ENCODE results near the gene ACADS. TPM values are rescaled to one million over a fixed set of nuclear protein-coding genes. Genes with fewer than 3 reads are reported as not detected.

The ACADS gene
- total and polyA plus RNA-seq, 9 of the 15 experiments (the other 6 are each of a cell fraction or from before 2014, with no cell fraction given) = 0.06 to 20.3 (median 8.8) TPM

- no peak; the same call in 1 of the 2 replicates for TF ChIP-seq ERF (CRISPR knock-in tag; IDR thresholded peaks at IDR 0.05)
- no peak for TF ChIP-seq ETV6 (IDR thresholded peaks at IDR 0.05; ENCODE audit: borderline replicate concordance in 1 of 2, low read depth in 2 of 2, low read length in 1 of 2)
- TF ChIP-seq ETV6 (CRISPR knock-in tag; IDR thresholded peaks at IDR 0.05; ENCODE audit: borderline replicate concordance) = no peak
- TF ChIP-seq, protein P1, sequence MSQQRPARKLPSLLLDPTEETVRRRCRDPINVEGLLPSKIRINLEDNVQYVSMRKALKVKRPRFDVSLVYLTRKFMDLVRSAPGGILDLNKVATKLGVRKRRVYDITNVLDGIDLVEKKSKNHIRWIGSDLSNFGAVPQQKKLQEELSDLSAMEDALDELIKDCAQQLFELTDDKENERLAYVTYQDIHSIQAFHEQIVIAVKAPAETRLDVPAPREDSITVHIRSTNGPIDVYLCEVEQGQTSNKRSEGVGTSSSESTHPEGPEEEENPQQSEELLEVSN (IDR thresholded peaks at IDR 0.05; ENCODE audit: borderline replicate concordance in 1 of 2, extremely low read depth in 1 of 2, insufficient read depth in 1 of 2, insufficient read length in 1 of 2, low read depth in 1 of 2, low read length in 1 of 2, poor library complexity in 1 of 2, severe bottlenecking in 1 of 2) = peak in 1 of 2 experiments; percentile 52
- peak; percentile 72; the same call in 1 of the 2 replicates for TF ChIP-seq TOE1 (IDR thresholded peaks at IDR 0.05; ENCODE audit: borderline replicate concordance)
- no peak for TF ChIP-seq TOE1 (CRISPR knock-in tag; IDR thresholded peaks at IDR 0.05; ENCODE audit: borderline replicate concordance, low read depth)
- TF ChIP-seq GABPB2 (CRISPR knock-in tag; conservative IDR thresholded peaks at IDR 0.05) = no peak
- no peak for TF ChIP-seq SRSF9 (IDR thresholded peaks at IDR 0.05; ENCODE audit: borderline replicate concordance, low read depth, low read length)
- no peak; the same call in 1 of the 2 replicates for TF ChIP-seq SMC3 (conservative IDR thresholded peaks at IDR 0.05; ENCODE audit: insufficient read depth, low read depth, low read length)
- no peak for TF ChIP-seq KLF6 (CRISPR knock-in tag; IDR thresholded peaks at IDR 0.05; ENCODE audit: borderline replicate concordance)
- TF ChIP-seq GTF3C2 (IDR thresholded peaks at IDR 0.05; ENCODE audit: borderline replicate concordance, extremely low read depth, insufficient read length) = no peak
- TF ChIP-seq RFX1 (IDR thresholded peaks at IDR 0.05) = no peak
- TF ChIP-seq KAT7 (CRISPR knock-in tag; IDR thresholded peaks at IDR 0.05; ENCODE audit: borderline replicate concordance) = 0 out of 2 replicates have a peak, but pooled peaks have one; percentile 49
- TF ChIP-seq BRCA1 (IDR thresholded peaks at IDR 0.05) = no peak
- no peak for TF ChIP-seq BRCA1 (CRISPR knock-in tag; IDR thresholded peaks at IDR 0.05)
- TF ChIP-seq HINFP (tag; conservative IDR thresholded peaks at IDR 0.05; ENCODE audit: low read depth) = no peak
- TF ChIP-seq ZNF764 (CRISPR knock-in tag; IDR thresholded peaks at IDR 0.05; ENCODE audit: low read depth) = no peak
Observed at GRCh38 chr12:120686690-120687577, 38.7 kb upstream of the ACADS start, which contains the start of gene MLEC (continued).

Measured in K562 (cell line).